NT2/D1 (cell line): Measurements from ENCODE around the gene SEC23IP.

Experiments
- SUZ12 ChIP-seq: IDR thresholded peaks from 2 replicates; pipeline ENCODE4 v1.6.1; 2011; ENCODE audit not compliant: insufficient read length, insufficient read depth; ENCODE audit errors: extremely low read depth
- YY1 ChIP-seq: IDR thresholded peaks from 2 replicates; pipeline ENCODE4 v1.6.1; 2011; ENCODE audit not compliant: insufficient read length, insufficient read depth
- ZNF274 ChIP-seq: IDR thresholded peaks from 2 replicates; pipeline ENCODE4 v1.6.1; 2011; ENCODE audit warnings: mild to moderate bottlenecking, low read depth, low read length

- TF ChIP-seq ZNF274 (no peak), SUZ12 (no peak), YY1 (no peak)
Observed at GRCh38 chr10:119862524-119862923, 30.0 kb upstream of the SEC23IP start.
